HG02884 (cell line): ENCODE measurements around the gene LMCD1.

Source experiments
- ATAC-seq: cut with Tn5 transposase; IDR thresholded peaks from one replicate; pipeline ENCODE4 v1.9.1; 2021; ENCODE audit warnings: mild to moderate bottlenecking, moderate library complexity; ENCODE audit not compliant: unreplicated experiment

LMCD1 gene

GRCh38 chr3:8501371-8502131, at the start of gene LMCD1:
Gene LMCD1 (plus strand): TSS chr3:8501823. CDS start chr3:8501939, 116 bp downstream.
- peak; percentile 92 for ATAC-seq

DNA sequence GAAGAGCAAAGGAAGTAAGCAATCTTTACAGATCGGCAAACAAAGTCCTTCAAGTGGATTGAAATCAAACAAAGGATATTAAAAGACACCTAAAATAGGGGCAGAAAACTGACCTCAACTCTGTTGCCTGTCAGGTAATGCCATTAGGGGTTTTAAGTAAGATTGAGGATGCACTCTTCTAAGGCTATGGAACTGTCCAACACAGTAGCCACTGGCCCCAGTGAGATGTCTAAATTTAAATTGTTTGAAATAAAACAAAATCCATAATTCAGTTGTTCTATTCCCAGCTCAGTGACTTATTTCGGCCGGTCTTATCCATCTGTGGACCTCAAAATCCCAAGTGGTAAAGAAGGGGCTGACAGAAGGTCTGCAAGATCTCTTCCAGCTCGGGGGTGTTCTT, 49.5 kb upstream of the LMCD1 start:
- ATAC-seq: no peak

DNA sequence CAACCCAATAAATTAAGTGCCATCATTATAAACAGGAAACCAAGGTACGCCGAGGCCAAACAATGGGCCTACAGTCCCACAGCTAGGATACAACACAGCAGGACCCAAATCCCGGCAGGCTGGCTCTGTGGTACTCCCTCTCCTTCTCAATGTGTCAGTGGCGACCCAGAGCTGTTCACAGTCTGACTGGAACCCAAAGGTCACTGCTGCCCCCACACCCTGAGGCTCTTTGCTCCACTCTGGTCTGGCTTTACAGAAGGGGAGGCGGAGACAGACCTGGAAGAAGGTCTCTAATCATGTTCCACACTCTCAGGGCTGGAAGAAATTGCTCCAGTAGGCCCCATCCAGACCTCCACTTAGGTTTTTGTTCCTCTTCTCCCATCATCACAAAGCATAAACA, 48.5 kb upstream of the LMCD1 start:
- no peak for ATAC-seq

- no peak for ATAC-seq
Measured at GRCh38 chr3:8455526-8456411, 45.9 kb upstream of the LMCD1 start.

- ATAC-seq: no peak
Measured at GRCh38 chr3:8456412-8456811, 45.2 kb upstream of the LMCD1 start.

DNA sequence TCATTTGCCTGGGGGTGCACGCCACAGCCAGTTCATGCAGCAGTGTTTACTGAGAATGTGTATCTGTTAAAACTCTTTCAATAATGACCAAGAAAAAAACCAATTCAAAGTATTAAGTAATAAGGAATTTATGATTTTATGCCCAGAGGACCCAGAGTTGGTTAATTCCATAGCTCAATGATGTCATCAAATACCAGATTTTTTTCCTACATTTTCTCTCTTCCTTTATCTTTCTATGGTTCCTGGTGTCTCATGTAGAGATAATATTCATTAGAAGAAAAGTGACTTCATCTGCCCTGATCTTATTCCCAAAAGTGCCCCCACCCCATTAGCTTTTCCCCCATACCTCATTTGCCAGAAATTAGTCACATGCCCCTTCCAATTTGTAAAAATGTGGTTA, 44.6 kb upstream of the LMCD1 start:
- ATAC-seq: no peak

- ATAC-seq: no peak
Measured at GRCh38 chr3:8458238-8458661, 43.4 kb upstream of the LMCD1 start.

- no peak for ATAC-seq
Measured at GRCh38 chr3:8458711-8459110, 42.9 kb upstream of the LMCD1 start.

GRCh38 chr3:8460050-8460708, 41.4 kb upstream of the LMCD1 start:
- ATAC-seq: no peak

GRCh38 chr3:8460815-8461456, 40.7 kb upstream of the LMCD1 start:
- no peak for ATAC-seq

DNA sequence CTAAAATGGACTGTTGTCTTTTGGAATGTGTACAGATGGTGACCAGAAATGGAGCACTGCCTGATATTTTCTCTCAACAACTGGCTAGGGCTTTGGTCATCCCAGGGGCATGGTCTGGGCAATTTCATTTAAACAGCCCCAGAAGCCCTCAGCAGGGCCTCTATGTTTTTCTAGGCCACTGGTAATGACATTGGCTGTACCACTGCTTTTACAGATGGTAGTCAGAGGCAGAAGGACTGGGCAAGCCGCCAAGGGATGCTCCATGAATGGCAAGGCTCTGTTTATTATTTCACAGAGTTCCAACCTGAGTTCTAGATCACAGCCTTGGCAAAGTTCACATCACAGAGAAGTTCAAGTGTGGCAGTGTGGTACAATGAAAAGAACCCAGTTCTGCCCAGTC, 37.0 kb upstream of the LMCD1 start:
- no peak for ATAC-seq

- ATAC-seq: no peak
Measured at GRCh38 chr3:8466526-8466925, 35.1 kb upstream of the LMCD1 start.

DNA sequence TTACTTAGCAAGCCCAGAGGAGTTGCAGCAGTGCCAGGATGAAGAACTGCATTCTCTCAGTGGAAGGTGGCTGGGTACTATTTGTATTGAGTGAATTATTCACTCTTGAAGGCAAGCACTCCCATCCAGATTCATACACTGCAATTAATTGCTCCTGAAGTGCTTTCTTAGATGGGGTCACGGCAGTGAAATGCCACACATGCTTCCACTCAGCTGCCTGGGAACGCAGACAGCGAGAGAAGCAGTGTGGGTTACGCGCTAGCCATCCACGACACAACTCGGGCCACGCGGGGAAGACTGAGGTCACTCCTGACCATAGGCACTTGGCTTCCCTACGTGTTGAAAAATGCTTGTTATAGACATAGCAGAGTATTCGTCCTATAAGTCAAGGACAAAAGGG, 30.8 kb upstream of the LMCD1 start:
- ATAC-seq: no peak

GRCh38 chr3:8472549-8472948, 29.1 kb upstream of the LMCD1 start:
- no peak for ATAC-seq

DNA sequence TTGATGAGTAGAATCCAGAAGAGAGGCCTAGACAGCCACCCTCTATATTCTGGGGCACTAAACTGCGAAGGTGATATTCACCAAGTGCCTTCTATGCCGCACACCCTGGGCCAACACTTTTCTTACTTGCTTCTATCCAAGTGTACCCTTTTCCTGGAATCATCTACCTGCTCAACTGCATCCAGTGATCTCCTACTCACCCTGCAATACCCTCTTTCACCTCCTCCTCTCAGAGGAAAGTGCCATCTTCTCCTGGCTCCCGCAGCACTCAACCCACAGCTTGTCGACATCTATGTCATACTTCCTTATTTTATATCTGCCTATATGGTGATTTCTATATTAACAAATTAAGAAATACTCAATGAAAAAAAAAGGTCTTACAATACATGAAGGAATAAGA, 28.6 kb upstream of the LMCD1 start:
- ATAC-seq: no peak

DNA sequence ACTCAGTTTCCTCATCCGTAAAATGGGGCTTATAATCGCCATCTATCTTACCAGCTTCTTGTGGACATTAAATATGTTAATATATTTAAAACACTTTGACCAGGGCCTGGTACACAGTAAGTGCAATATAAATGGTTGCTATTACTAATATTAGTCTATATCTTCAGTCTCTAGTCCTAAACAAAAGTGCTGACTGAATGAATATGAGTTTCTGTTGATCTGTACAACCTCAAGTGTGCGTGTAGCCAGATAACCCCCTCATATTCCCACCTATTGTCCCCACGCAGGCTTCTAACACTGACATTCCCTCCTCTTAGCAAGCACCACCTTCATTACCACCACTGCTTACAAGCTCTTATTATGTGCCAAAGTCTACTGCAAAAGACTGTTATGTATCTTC, 27.6 kb upstream of the LMCD1 start:
- ATAC-seq: no peak

DNA sequence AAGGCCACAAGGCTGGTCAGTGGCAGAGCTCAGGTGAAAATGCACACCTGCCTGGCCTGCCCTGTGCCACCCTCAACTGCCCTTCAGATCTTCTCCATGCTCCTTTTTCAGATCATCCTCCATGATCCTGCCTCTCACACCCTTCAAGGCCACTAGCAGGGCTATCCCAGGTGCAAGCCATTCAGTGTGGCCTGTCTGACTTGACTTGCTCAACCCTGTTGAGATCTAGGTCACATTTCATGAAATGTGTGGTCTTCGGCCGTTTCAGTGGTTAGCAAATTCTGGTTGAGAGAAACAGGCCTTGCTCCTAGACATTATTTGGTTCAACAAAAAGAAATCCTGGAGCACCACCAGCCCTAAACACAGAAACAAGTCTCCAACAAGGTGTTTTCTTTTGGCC, 26.6 kb upstream of the LMCD1 start:
- ATAC-seq: no peak

- ATAC-seq: no peak
Measured at GRCh38 chr3:8480699-8481098, 20.9 kb upstream of the LMCD1 start.

- ATAC-seq: no peak
Measured at GRCh38 chr3:8481380-8481779, 20.2 kb upstream of the LMCD1 start.

DNA sequence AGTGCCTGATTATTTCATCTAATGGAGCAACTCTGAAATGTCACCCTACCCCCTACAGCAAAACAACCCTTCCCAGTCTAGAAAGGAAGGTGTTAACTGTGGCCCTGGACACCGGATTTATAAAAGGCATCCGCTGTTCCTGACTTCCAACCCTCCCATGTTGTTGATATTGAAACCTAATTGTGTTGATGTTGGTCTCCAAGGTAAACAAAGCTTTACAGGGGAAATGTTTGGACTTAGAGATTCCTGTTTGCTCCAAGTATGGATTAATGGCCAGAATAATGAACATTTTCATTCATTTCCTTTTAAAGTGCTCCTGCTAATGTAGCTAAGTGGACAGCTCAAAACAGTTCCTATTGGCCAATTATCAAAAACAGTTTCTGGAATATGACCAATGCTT, 19.4 kb upstream of the LMCD1 start:
- ATAC-seq: no peak
